Measurements from ENCODE around the gene DUSP2.

DNA sequence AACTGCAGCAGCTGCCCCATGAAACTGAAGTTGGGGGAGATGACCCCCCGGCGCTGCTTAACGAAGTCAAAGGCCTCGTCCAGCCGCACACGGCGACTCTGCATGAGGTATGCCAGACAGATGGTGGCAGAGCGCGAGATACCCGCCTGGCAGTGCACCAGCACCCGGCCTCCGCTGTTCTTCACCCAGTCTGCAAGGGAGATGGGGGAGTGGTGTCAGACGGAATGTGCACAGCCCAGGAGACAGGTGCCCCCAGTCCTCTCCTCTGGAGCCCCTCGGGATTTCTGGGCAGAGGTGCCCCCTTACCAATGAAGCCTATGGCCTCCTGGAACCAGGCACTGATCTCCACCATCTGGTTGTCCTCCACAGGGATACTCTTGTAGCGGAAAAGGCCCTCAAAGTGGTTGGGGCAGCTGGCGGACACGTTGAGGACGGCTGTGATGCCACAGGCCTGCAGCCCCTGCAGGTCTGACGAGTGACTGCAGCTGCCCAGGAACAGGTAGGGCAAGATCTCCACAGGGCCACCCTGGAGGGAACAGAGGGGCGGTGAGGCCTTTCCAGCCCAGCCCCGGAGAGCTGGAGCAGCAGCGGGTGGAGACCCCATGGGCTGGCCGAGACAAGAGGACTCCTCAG, 1.3 kb downstream of the DUSP2 start:
- TF ChIP-seq, protein P1, sequence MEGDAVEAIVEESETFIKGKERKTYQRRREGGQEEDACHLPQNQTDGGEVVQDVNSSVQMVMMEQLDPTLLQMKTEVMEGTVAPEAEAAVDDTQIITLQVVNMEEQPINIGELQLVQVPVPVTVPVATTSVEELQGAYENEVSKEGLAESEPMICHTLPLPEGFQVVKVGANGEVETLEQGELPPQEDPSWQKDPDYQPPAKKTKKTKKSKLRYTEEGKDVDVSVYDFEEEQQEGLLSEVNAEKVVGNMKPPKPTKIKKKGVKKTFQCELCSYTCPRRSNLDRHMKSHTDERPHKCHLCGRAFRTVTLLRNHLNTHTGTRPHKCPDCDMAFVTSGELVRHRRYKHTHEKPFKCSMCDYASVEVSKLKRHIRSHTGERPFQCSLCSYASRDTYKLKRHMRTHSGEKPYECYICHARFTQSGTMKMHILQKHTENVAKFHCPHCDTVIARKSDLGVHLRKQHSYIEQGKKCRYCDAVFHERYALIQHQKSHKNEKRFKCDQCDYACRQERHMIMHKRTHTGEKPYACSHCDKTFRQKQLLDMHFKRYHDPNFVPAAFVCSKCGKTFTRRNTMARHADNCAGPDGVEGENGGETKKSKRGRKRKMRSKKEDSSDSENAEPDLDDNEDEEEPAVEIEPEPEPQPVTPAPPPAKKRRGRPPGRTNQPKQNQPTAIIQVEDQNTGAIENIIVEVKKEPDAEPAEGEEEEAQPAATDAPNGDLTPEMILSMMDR (IDR thresholded peaks at IDR 0.05) = no peak
- TF ChIP-seq POLR2AphosphoS5 (IDR thresholded peaks at IDR 0.05) = no peak
